Cardiac muscle cell (in vitro differentiated cells and primary cell): ENCODE data around the gene CSNK1D. TPM values are rescaled to one million over a fixed set of nuclear protein-coding genes. Genes with fewer than 3 reads are reported as not detected.

Experiments used
- DNase-seq, 2 donors: peaks; one replicate each; pipeline versions ENCODE4 v3.0.0 to v3.0.0-alpha.2; 2010 to 2017; ENCODE audit warnings: low read depth in 1 of 2, low spot score in 1 of 2
- H3K27ac ChIP-seq: fragments of 200-600 bp; sonication (generic); 2 replicates; pipeline ENCODE4 v1.5.1; 2016
- H3K27me3 ChIP-seq: fragments of 200-600 bp; sonication (generic); 2 replicates; pipeline ENCODE4 v1.6.0; 2016; ENCODE audit warnings: control low read depth
- H3K36me3 ChIP-seq: fragments of 200-600 bp; sonication (generic); 2 replicates; pipeline ENCODE4 v1.5.1; 2016; ENCODE audit warnings: control low read depth
- H3K4me1 ChIP-seq: fragments of 200-600 bp; sonication (generic); 2 replicates; pipeline ENCODE4 v1.8.1; 2017; ENCODE audit warnings: low read depth, mild to moderate bottlenecking, mixed run types
- H3K4me3 ChIP-seq: fragments of 200-600 bp; sonication (generic); 2 replicates; pipeline ENCODE4 v1.5.1; 2016; ENCODE audit warnings: mild to moderate bottlenecking
- H3K9me3 ChIP-seq: fragments of 200-600 bp; sonication (generic); 2 replicates; pipeline ENCODE4 v1.5.1; 2017; ENCODE audit warnings: low read depth, mild to moderate bottlenecking, control low read depth
- polyA plus RNA-seq: library from polyadenylated mRNA; unstranded; fragments of >200 nt; fragmentation: Nextera tagmentation; extraction: Ambion mirVana; gene quantifications from 2 replicates; pipeline ENCODE4 v1.2.1, GENCODE V29; 2016
- total RNA-seq: library from RNA; depleted of rRNA; stranded (reverse); fragments of >200 nt; gene quantifications from 2 replicates; pipeline ENCODE4 v1.2.3, GENCODE V29; 2016
- TF ChIP-seq, protein P1 (sequence below): IDR thresholded peaks from 2 replicates; pipeline ENCODE4 v1.5.1; 2012; ENCODE audit warnings: low read depth, mild to moderate bottlenecking, low read length

CSNK1D gene
- total and polyA plus RNA-seq, 2 experiments from 2014 or later: 53.1 to 106 TPM

DNA sequence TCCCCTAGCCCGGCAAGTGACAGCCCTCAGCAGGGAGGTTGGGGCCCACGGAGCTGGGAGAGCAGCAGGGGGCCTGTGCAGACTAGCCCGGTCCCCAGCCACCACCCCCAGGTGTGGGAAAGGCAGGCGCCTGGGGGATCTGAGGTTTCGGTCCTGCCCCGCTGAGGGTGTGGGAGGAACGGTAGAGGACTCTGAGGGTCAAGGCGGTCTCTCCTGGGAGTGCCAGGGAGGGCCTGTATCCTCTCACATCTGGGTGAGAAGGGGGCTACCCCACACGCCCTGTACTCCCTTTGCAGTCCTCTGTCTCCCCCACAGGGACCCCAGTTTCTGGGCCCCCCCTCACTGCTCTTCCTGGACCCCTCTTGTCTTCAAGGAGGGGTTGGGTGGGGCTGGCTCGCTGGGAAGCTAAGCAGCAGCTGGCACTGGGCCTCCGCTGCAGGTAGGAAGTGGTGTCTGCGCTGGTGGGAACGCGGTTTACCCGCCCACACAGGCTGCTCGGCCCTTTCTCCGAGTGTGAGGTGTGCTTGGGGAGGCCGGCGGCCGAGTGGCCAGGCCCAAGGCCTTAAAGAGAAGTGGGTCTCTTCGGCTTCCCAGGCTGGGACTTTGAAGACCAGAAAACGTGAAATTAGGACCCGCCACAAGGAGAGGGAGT is 28.5 kb upstream of the CSNK1D start:
- Histone ChIP-seq H3K27ac (no peak overlapping the region), H3K9me3 (no peaks in the 10 kb centered on the region), H3K4me1 (peaks cover 18% of the 10 kb centered on the region), H3K4me3 (no peak overlapping the region), H3K36me3 (no peaks in the 10 kb centered on the region), H3K27me3 (peaks cover 12% of the 10 kb centered on the region)
- DNase-seq: no peak
- TF ChIP-seq, protein P1, sequence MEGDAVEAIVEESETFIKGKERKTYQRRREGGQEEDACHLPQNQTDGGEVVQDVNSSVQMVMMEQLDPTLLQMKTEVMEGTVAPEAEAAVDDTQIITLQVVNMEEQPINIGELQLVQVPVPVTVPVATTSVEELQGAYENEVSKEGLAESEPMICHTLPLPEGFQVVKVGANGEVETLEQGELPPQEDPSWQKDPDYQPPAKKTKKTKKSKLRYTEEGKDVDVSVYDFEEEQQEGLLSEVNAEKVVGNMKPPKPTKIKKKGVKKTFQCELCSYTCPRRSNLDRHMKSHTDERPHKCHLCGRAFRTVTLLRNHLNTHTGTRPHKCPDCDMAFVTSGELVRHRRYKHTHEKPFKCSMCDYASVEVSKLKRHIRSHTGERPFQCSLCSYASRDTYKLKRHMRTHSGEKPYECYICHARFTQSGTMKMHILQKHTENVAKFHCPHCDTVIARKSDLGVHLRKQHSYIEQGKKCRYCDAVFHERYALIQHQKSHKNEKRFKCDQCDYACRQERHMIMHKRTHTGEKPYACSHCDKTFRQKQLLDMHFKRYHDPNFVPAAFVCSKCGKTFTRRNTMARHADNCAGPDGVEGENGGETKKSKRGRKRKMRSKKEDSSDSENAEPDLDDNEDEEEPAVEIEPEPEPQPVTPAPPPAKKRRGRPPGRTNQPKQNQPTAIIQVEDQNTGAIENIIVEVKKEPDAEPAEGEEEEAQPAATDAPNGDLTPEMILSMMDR: no peak

DNA sequence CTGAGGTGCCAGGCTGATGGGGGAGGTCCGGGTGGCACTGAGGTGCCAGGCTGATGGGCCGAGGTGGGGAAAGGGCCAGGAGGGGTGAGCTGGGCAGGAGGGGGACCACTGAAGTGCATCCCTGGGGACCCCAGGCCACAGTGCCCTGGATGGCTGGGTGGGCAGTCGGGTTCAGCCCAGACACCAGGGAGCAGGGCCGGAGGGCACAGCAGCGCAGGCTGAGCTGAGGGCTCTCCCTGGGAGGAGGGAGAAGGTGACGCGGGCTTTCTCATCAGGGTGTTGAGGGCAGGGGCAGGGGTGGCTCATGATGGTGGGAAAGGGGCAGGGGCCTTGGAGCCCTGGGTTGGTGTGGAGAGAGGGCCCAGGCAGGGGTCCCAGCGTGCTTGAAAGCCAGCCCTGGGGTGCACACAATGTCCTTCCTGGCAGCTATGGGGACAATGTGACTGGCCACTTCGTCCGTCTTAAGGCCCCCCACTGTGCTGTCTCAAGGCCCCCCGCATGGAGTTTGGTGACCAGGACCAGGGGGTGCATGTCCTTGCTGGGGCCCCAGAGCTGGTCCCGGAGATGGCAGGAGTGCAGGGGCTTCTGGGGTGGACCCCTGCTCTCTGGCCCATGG is 27.9 kb upstream of the CSNK1D start:
- H3K27ac ChIP-seq: no peak overlapping the region
- no peak overlapping the region for H3K4me3 ChIP-seq
- DNase-seq: no peak
- peaks cover 18% of the 10 kb centered on the region for H3K27me3 ChIP-seq
- peaks cover 18% of the 10 kb centered on the region for H3K4me1 ChIP-seq
- TF ChIP-seq, protein P1: no peak
- no peaks in the 10 kb centered on the region for H3K9me3 ChIP-seq
- no peaks in the 10 kb centered on the region for H3K36me3 ChIP-seq

DNA sequence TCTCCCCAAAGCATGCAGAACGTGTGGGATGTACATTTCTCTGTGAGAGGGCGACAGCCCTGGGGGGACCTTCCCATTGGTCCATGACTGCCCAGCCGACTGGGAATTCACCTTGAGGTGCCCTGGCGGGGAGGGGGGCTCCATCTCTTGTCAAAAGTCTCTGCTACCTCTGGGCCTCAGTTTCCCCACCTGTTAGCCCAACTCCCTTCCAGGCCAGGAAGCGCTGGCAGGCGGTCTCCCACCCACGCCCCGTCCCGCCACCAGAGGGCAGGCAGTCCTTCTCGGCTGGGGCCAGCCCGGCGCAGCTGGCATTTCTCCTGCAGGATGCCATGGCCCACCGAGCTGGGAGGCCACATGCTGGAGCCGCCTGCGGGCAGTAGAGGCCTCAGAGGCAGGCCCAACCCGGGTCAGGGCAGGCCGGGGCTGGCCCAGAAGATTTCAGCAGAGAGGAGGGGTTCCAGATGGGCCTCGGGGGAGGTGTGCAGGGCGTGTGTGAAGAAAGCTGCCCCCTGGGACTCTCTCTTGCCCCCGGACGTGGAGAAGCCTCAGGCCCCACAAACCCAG is 27.3 kb upstream of the CSNK1D start:
- peaks cover 18% of the 10 kb centered on the region for H3K4me1 ChIP-seq
- peak; percentile 69 to 76 for DNase-seq
- TF ChIP-seq, protein P1: peak; percentile 81
- H3K27me3 ChIP-seq: peaks cover 20% of the 10 kb centered on the region
- H3K4me3 ChIP-seq: no peak overlapping the region
- no peak overlapping the region for H3K27ac ChIP-seq
- H3K36me3 ChIP-seq: no peaks in the 10 kb centered on the region
- H3K9me3 ChIP-seq: no peaks in the 10 kb centered on the region

DNA sequence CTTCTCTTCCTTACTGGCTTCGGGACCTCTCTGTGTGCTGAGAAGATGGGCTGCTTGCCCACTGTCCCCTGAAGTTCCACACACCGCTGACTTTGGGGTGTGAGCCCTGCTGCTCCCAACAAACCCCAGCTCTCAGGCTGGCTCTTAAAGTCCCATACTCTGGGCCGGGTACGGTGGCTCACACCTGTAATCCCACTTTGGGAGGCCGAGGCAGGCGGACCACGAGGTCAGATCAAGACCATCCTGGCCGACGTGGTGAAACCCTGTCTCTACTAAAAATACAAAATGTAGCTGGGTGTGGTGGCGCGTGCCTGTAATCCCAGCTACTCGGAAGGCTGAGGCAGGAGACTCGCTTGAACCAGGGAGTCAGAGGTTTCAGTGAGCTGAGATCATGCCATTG is 26.7 kb upstream of the CSNK1D start:
- H3K36me3 ChIP-seq: no peaks in the 10 kb centered on the region
- peaks cover 16% of the 10 kb centered on the region for H3K4me1 ChIP-seq
- H3K27me3 ChIP-seq: peaks cover 20% of the 10 kb centered on the region
- H3K9me3 ChIP-seq: no peaks in the 10 kb centered on the region
- no peak overlapping the region for H3K27ac ChIP-seq
- TF ChIP-seq, protein P1: no peak
- DNase-seq: no peak
- H3K4me3 ChIP-seq: no peak overlapping the region

DNA sequence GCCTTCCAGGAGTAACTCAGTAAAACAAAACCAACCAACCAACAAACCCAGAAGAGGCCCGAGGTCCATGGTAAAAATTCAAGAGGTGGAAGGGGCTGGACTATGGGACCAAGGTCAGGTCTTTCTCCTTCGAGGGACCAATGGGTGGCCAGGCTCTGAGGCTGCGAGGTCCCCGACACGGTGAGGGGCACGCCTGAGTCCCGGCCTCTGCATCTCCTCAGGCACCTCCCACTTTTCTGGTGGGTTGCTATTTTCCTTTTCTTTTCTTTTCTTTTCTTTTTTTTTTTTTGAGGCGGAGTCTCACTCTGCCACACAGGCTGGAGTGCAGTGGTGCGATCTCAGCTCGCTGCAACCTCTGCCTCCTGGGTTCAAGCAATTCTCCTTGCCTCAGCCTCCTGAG is 26.0 kb upstream of the CSNK1D start:
- peaks cover 8% of the 10 kb centered on the region for H3K4me1 ChIP-seq
- no peak overlapping the region for H3K4me3 ChIP-seq
- peaks cover 20% of the 10 kb centered on the region for H3K27me3 ChIP-seq
- H3K36me3 ChIP-seq: no peaks in the 10 kb centered on the region
- H3K9me3 ChIP-seq: no peaks in the 10 kb centered on the region
- H3K27ac ChIP-seq: no peak overlapping the region
- TF ChIP-seq, protein P1: no peak
- no peak for DNase-seq
